ENCODE results near the gene SVIP.

Gene SVIP

GRCh38 chr11:22829231-22830081, at the start of gene SVIP:
Gene SVIP (minus strand): TSS chr11:22829801. CDS start chr11:22829748, 53 bp downstream.
- DNase-seq: peak; percentile 94

- DNase-seq: no peak
These were observed 49.0 kb upstream of the SVIP start for GRCh38 chr11:22878604-22879003.

GRCh38 chr11:22878039-22878438, 48.4 kb upstream of the SVIP start:
- DNase-seq: no peak

GRCh38 chr11:22875869-22876473, 46.4 kb upstream of the SVIP start:
- DNase-seq: peak; percentile 86

GRCh38 chr11:22869325-22869724, 39.7 kb upstream of the SVIP start:
- no peak for DNase-seq

GRCh38 chr11:22860241-22860640, 30.6 kb upstream of the SVIP start, which contains the start of gene CCDC179:
Gene CCDC179 (minus strand): TSS chr11:22860474. CDS start chr11:22860421, 53 bp downstream.
- no peak for DNase-seq

- DNase-seq: no peak
These were observed 30.2 kb upstream of the SVIP start for GRCh38 chr11:22859756-22860155.

- no peak for DNase-seq
These were observed 21.9 kb upstream of the SVIP start for GRCh38 chr11:22851477-22851876.

GRCh38 chr11:22846726-22847125, 17.1 kb upstream of the SVIP start:
- no peak for DNase-seq

- peak; percentile 4 for DNase-seq
These were observed 2.9 kb upstream of the SVIP start for GRCh38 chr11:22832315-22833015.

- no peak for DNase-seq
These were observed 447 bp upstream of the SVIP start for GRCh38 chr11:22830082-22830414.

GRCh38 chr11:22828373-22828772, 1.2 kb downstream of the SVIP start:
- DNase-seq: no peak

- no peak for DNase-seq
These were observed 7.4 kb downstream of the SVIP start for GRCh38 chr11:22822203-22822602.

GRCh38 chr11:22809893-22810292, 19.7 kb downstream of the SVIP start:
- DNase-seq: no peak

GRCh38 chr11:22808571-22809197, 20.9 kb downstream of the SVIP start:
- DNase-seq: no peak

GRCh38 chr11:22807855-22808570, 21.6 kb downstream of the SVIP start:
- no peak for DNase-seq

GRCh38 chr11:22807391-22807790, 22.2 kb downstream of the SVIP start:
- DNase-seq: no peak

- DNase-seq: no peak
These were observed 26.7 kb downstream of the SVIP start for GRCh38 chr11:22802861-22803260.

GRCh38 chr11:22800482-22800881, 29.1 kb downstream of the SVIP start:
- no peak for DNase-seq

- no peak for DNase-seq
These were observed 30.7 kb downstream of the SVIP start for GRCh38 chr11:22798901-22799300.

GRCh38 chr11:22797047-22797446, 32.6 kb downstream of the SVIP start:
- no peak for DNase-seq

- no peak for DNase-seq
These were observed 33.7 kb downstream of the SVIP start for GRCh38 chr11:22795914-22796313.

- peak; percentile 22 for DNase-seq
These were observed 37.1 kb downstream of the SVIP start for GRCh38 chr11:22792497-22792896.

All from kidney glomerular epithelial cell (primary cell).